Colonic mucosa (tissue), 4 donors: Measurements from ENCODE around the gene SMO. TPM values are rescaled to one million over a fixed set of nuclear protein-coding genes. Genes with fewer than 3 reads are reported as not detected.

Experiments used
- DNase-seq: peaks from one replicate; pipeline ENCODE4 v3.0.0-alpha.2; 2020
- H3K27ac ChIP-seq: fragments of 200-600 bp; one replicate; pipeline ENCODE4 v1.8.0; 2021
- H3K27me3 ChIP-seq: fragments of 200-600 bp; one replicate; pipeline ENCODE4 v1.8.0; 2021
- H3K36me3 ChIP-seq: fragments of 200-600 bp; one replicate; pipeline ENCODE4 v1.8.0; 2021
- H3K4me1 ChIP-seq: fragments of 200-600 bp; one replicate; pipeline ENCODE4 v1.8.0; 2021; ENCODE audit warnings: mild to moderate bottlenecking
- H3K4me3 ChIP-seq: fragments of 200-600 bp; one replicate; pipeline ENCODE4 v1.8.0; 2021
- H3K9ac ChIP-seq, 2 donors: one replicate each; pipeline ENCODE4 v1.7.0; 2013; ENCODE audit warnings: control low read depth in 2 of 2, low read depth in 2 of 2, low read length in 2 of 2
- H3K9me3 ChIP-seq: fragments of 200-600 bp; one replicate; pipeline ENCODE4 v1.8.0; 2021
- CTCF ChIP-seq: fragments of 200-600 bp; IDR thresholded peaks from one replicate; pipeline ENCODE4 v1.8.0; 2022; ENCODE audit warnings: antibody characterized with exemption, mild to moderate bottlenecking
- intact Hi-C: fragments of 100-400 bp; cut with DNase I; formaldehyde crosslinking; loops from one replicate; pipeline ENCODE4 v1.14.1; 2022
- total RNA-seq, 2 donors: library from RNA; stranded (reverse); fragmentation: NEBNext Ultra II Directional in 1 of 2; extraction: Animal tissue kit (Norgen Biotek cat#: 25700) in 1 of 2; gene quantifications; one replicate each; pipeline ENCODE4 v1.2.1, GENCODE V29; 2021
- donor health status: healthy.
- donor health status: DM: no; HTN: no; CAD: no.
- donor health status: DM: no; HTN: no; CAD: no.

Gene SMO
- total RNA-seq, 2 donors from 2014 or later: 1.6 to 3.6 TPM

- no peak overlapping the region for H3K4me3 ChIP-seq
- H3K36me3 ChIP-seq: no peaks in the 10 kb centered on the region
- H3K4me1 ChIP-seq: peaks cover 4% of the 10 kb centered on the region
- intact Hi-C loops: no loop called here
- H3K9me3 ChIP-seq: no peaks in the 10 kb centered on the region
- H3K27me3 ChIP-seq: no peaks in the 10 kb centered on the region
- no peak for DNase-seq
- H3K27ac ChIP-seq: peak overlapping the region; percentile 17
- no peak overlapping the region for H3K9ac ChIP-seq
- no peak for TF ChIP-seq CTCF
Measured at GRCh38 chr7:129147731-129148130, 40.7 kb upstream of the SMO start.

GRCh38 chr7:129149511-129149910 is 38.9 kb upstream of the SMO start:
- no peak for DNase-seq
- intact Hi-C loops: no loop called here
- no peaks in the 10 kb centered on the region for H3K36me3 ChIP-seq
- no peaks in the 10 kb centered on the region for H3K4me1 ChIP-seq
- no peaks in the 10 kb centered on the region for H3K9me3 ChIP-seq
- no peak overlapping the region for H3K27ac ChIP-seq
- H3K4me3 ChIP-seq: no peak overlapping the region
- no peak overlapping the region for H3K9ac ChIP-seq
- H3K27me3 ChIP-seq: no peaks in the 10 kb centered on the region
- no peak for TF ChIP-seq CTCF

GRCh38 chr7:129150199-129150996 is 38.0 kb upstream of the SMO start:
- no peaks in the 10 kb centered on the region for H3K27me3 ChIP-seq

GRCh38 chr7:129157651-129158050 is 30.8 kb upstream of the SMO start:
- no peak overlapping the region for H3K4me3 ChIP-seq
- intact Hi-C loops: no loop called here
- no peaks in the 10 kb centered on the region for H3K36me3 ChIP-seq
- no peaks in the 10 kb centered on the region for H3K27me3 ChIP-seq
- no peak for DNase-seq
- H3K9me3 ChIP-seq: no peaks in the 10 kb centered on the region
- no peak overlapping the region for H3K9ac ChIP-seq
- TF ChIP-seq CTCF: no peak
- no peaks in the 10 kb centered on the region for H3K4me1 ChIP-seq
- no peak overlapping the region for H3K27ac ChIP-seq

More at GRCh38 chr7:129150199-129150996, 38.0 kb upstream of the SMO start:
- no peak overlapping the region for H3K4me3 ChIP-seq
- intact Hi-C loops: no loop called here
- H3K9me3 ChIP-seq: no peaks in the 10 kb centered on the region
- DNase-seq: no peak
- H3K4me1 ChIP-seq: no peaks in the 10 kb centered on the region
- H3K36me3 ChIP-seq: no peaks in the 10 kb centered on the region
- no peak for TF ChIP-seq CTCF
- H3K9ac ChIP-seq: no peak overlapping the region
- H3K27ac ChIP-seq: no peak overlapping the region

GRCh38 chr7:129159539-129159938 is 28.9 kb upstream of the SMO start:
- Histone ChIP-seq H3K4me3 (no peak overlapping the region), H3K36me3 (no peaks in the 10 kb centered on the region), H3K4me1 (no peaks in the 10 kb centered on the region), H3K27ac (no peak overlapping the region), H3K27me3 (no peaks in the 10 kb centered on the region), H3K9me3 (no peaks in the 10 kb centered on the region), H3K9ac (no peak overlapping the region)
- no peak for DNase-seq
- intact Hi-C loops: no loop called here
- no peak for TF ChIP-seq CTCF
